A549 (cell line): ENCODE measurements around the gene GNAS. TPM values are rescaled to one million over a fixed set of nuclear protein-coding genes. Genes with fewer than 3 reads are reported as not detected.

Experiments
- ATAC-seq, 2 experiments: fragments of 200-7000 bp in 1 of 2; fragments of >200 bp in 1 of 2; cut with Nextera tagmentation in 1 of 2; cut with Tn5 transposase in 1 of 2; 3 replicates each; pipeline versions ENCODE4 v1.8.0 to v1.9.1; 2018 to 2020; ENCODE audit warnings: mild to moderate bottlenecking in 1 of 2, moderate library complexity in 1 of 2
- CTCF ChIA-PET: fragments of 300-600 bp; sonication (Branson Sonifier 250); formaldehyde crosslinking; extraction: SDS; loops from one replicate; lab custom pipeline; 2021; ENCODE audit warnings: antibody characterized with exemption, inconsistent platforms; lab: Yijun Ruan, JAX
- POLR2A ChIA-PET: fragments of 350-600 bp; formaldehyde crosslinking; extraction: SDS; loops from one replicate; lab custom pipeline; 2021; ENCODE audit warnings: antibody characterized with exemption, inconsistent platforms; lab: Yijun Ruan, JAX
- DNase-seq, 2 experiments: peaks; one replicate each; pipeline versions ENCODE4 v3.0.0 to v3.0.0-alpha.2; 2011 to 2016; ENCODE audit warnings: low read depth in 1 of 2, low spot score in 1 of 2
- FAIRE-seq: peaks from 2 replicates; lab custom pipeline; 2011; peaks lifted over from hg19 to GRCh38; lab: Jason Lieb, UNC
- H3K27ac ChIP-seq, 2 experiments: fragments of >200 bp; sonication (Bioruptor Twin); formaldehyde crosslinking; 3 replicates each; pipeline ENCODE4 v1.5.1; 2016 to 2017
- H3K4me1 ChIP-seq: fragments of >200 bp; sonication (Bioruptor Twin); formaldehyde crosslinking; 3 replicates; pipeline ENCODE4 v1.6.1; 2016
- H3K4me2 ChIP-seq: fragments of >200 bp; sonication (Bioruptor Twin); formaldehyde crosslinking; 3 replicates; pipeline ENCODE4 v1.6.1; 2016
- H3K4me3 ChIP-seq: fragments of >200 bp; sonication (Bioruptor Twin); formaldehyde crosslinking; 3 replicates; pipeline ENCODE4 v1.5.1; 2016
- H3K9me3 ChIP-seq: fragments of >200 bp; sonication (Bioruptor Twin); formaldehyde crosslinking; 3 replicates; pipeline ENCODE4 v1.6.1; 2016
- CBX8 ChIP-seq: fragments of 200-600 bp; sonication (generic); IDR thresholded peaks from 2 replicates; pipeline ENCODE4 v1.6.1; 2016
- CHD2 ChIP-seq: fragments of 150-350 bp; IDR thresholded peaks from 2 replicates; pipeline ENCODE4 v1.6.1; 2014; ENCODE audit warnings: low read length; ENCODE audit not compliant: partially characterized antibody
- CTCF ChIP-seq: fragments of >200 bp; sonication (Bioruptor Twin); formaldehyde crosslinking; IDR thresholded peaks from 3 replicates; pipeline ENCODE4 v1.5.1; 2016
- E2F6 ChIP-seq: IDR thresholded peaks from 2 replicates; pipeline ENCODE4 v1.6.1; 2012; ENCODE audit warnings: low read depth, borderline replicate concordance
- EHMT2 ChIP-seq: fragments of 200-600 bp; sonication (generic); IDR thresholded peaks from 2 replicates; pipeline ENCODE4 v1.6.1; 2016; ENCODE audit warnings: antibody characterized with exemption, low read depth, mild to moderate bottlenecking, moderate library complexity
- FOSB ChIP-seq: fragments of 250-450 bp; sonication (Bioruptor Pico); IDR thresholded peaks from 2 replicates; pipeline ENCODE4 v1.5.0; 2020; ENCODE audit warnings: mild to moderate bottlenecking, moderate library complexity
- FOXS1 ChIP-seq: fragments of 250-450 bp; sonication (Bioruptor Pico); IDR thresholded peaks from 2 replicates; pipeline ENCODE4 v1.5.0; 2020; ENCODE audit warnings: mild to moderate bottlenecking, moderate library complexity
- GATA3 ChIP-seq: IDR thresholded peaks from 2 replicates; pipeline ENCODE4 v1.6.1; 2012; ENCODE audit warnings: borderline replicate concordance
- HDAC2 ChIP-seq: fragments of 200-600 bp; sonication (generic); IDR thresholded peaks from 2 replicates; pipeline ENCODE4 v1.6.1; 2016
- HEYL ChIP-seq: fragments of 250-450 bp; sonication (Bioruptor Pico); IDR thresholded peaks from 2 replicates; pipeline ENCODE4 v1.8.0; 2021; ENCODE audit warnings: mild to moderate bottlenecking, moderate library complexity
- HOXB5 ChIP-seq: fragments of 250-450 bp; sonication (Bioruptor Pico); IDR thresholded peaks from 2 replicates; pipeline ENCODE4 v1.5.0; 2020; ENCODE audit warnings: mild to moderate bottlenecking, moderate library complexity
- KDM1A ChIP-seq: fragments of 200-600 bp; sonication (generic); IDR thresholded peaks from 2 replicates; pipeline ENCODE4 v1.6.1; 2016; ENCODE audit warnings: low read depth, mild to moderate bottlenecking
- KDM5A ChIP-seq: fragments of 200-600 bp; sonication (generic); IDR thresholded peaks from 2 replicates; pipeline ENCODE4 v1.6.1; 2016; ENCODE audit warnings: antibody characterized with exemption, mild to moderate bottlenecking
- MAX ChIP-seq: IDR thresholded peaks from 2 replicates; pipeline ENCODE4 v1.6.1; 2012
- MAZ ChIP-seq: fragments of 150-350 bp; IDR thresholded peaks from 2 replicates; pipeline ENCODE4 v1.6.1; 2014; ENCODE audit warnings: antibody characterized with exemption, low read depth, low read length, borderline replicate concordance
- MYC ChIP-seq: IDR thresholded peaks from 2 replicates; pipeline ENCODE4 v1.6.1; 2012; ENCODE audit warnings: mild to moderate bottlenecking, inconsistent platforms, low read length, improper control_type of control experiment, borderline replicate concordance
- NR3C1 ChIP-seq: fragments of >200 bp; sonication (Bioruptor Twin); formaldehyde crosslinking; IDR thresholded peaks from 3 replicates; pipeline ENCODE4 v1.6.1; 2017
- POLR2A ChIP-seq: IDR thresholded peaks from 2 replicates; pipeline ENCODE4 v1.6.1; 2012; ENCODE audit warnings: mild to moderate bottlenecking, low read length
- POLR2AphosphoS2 ChIP-seq: conservative IDR thresholded peaks from 2 replicates; pipeline ENCODE4 v1.6.1; 2012; ENCODE audit warnings: low read length, improper control_type of control experiment, inconsistent platforms
- RCOR1 ChIP-seq: fragments of 150-350 bp; IDR thresholded peaks from 2 replicates; pipeline ENCODE4 v1.6.1; 2014; ENCODE audit warnings: antibody characterized with exemption, low read length, low read depth
- TP53 ChIP-seq: fragments of 250-450 bp; sonication (Bioruptor Pico); IDR thresholded peaks from 2 replicates; pipeline ENCODE4 v1.5.0; 2021; ENCODE audit warnings: mild to moderate bottlenecking, moderate library complexity
- ZFP36 ChIP-seq: fragments of 450-650 bp; IDR thresholded peaks from 2 replicates; pipeline ENCODE4 v1.6.1; 2014; ENCODE audit warnings: borderline replicate concordance; ENCODE audit not compliant: partially characterized antibody
- WGBS: methylation state at CpG from one replicate; pipeline ENCODE4 v1.1.6; 2017; ENCODE audit errors: missing lambda C conversion rate; 5-methylcytosine and 5-hydroxymethylcytosine counted together
- polyA plus RNA-seq, 4 experiments: library from polyadenylated mRNA; depleted of rRNA in 3 of 4; stranded (reverse); fragments of >200 nt; fragmentation: RNase III in 1 of 4; extraction: RNeasy Plus Mini Kit Qiagen cat#74134 plus additional on column Dnase treatment in 1 of 4; gene quantifications; 2 replicates in 3 of 4; 3 replicates in 1 of 4; pipeline ENCODE4 v1.2.3, GENCODE V29; 2011 to 2017
- TF ChIP-seq, protein P1 (sequence below): IDR thresholded peaks from 2 replicates; pipeline ENCODE4 v1.6.1; 2012
- TF ChIP-seq, protein P2 (sequence below): fragments of >200 bp; sonication (Bioruptor Twin); formaldehyde crosslinking; IDR thresholded peaks from 3 replicates; pipeline ENCODE4 v1.6.1; 2016

The GNAS gene
- polyA plus RNA-seq, 2 of the 4 experiments (the other 2 are of a cell fraction): 534 to 600 TPM

DNA sequence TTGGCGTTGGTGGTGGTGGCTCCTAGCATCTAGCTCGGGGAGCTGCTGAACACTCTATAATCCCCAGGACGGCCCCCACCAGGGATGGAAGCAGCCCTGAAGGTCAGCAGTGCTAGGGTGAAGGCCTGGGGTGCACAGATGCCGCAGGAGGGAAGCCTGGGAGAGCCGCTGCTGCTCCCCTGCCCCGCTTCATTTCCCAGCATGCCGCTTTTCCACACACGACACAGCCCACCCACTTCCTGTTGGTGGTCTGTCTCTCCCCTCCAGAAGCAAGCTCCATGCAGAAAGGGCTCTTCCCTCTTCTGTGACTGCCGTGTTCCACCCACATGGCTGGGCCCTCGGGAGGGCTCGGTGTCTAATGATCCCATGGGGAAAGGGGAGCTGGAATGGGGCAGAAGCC lies 37.1 kb upstream of the GNAS start:
- no peak for TF ChIP-seq NR3C1
- no peak for TF ChIP-seq ZFP36
- TF ChIP-seq RCOR1: no peak
- no peak for TF ChIP-seq MAZ
- no peak for TF ChIP-seq CHD2
- no peak for TF ChIP-seq CBX8
- no peak for TF ChIP-seq FOSB (CRISPR knock-in tag)
- no peak for TF ChIP-seq MYC
- TF ChIP-seq TP53 (CRISPR knock-in tag): no peak
- TF ChIP-seq, protein P1, sequence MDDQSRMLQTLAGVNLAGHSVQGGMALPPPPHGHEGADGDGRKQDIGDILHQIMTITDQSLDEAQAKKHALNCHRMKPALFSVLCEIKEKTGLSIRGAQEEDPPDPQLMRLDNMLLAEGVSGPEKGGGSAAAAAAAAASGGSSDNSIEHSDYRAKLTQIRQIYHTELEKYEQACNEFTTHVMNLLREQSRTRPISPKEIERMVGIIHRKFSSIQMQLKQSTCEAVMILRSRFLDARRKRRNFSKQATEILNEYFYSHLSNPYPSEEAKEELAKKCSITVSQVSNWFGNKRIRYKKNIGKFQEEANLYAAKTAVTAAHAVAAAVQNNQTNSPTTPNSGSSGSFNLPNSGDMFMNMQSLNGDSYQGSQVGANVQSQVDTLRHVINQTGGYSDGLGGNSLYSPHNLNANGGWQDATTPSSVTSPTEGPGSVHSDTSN: no peak
- no peak for TF ChIP-seq FOXS1 (CRISPR knock-in tag)
- TF ChIP-seq, protein P2, sequence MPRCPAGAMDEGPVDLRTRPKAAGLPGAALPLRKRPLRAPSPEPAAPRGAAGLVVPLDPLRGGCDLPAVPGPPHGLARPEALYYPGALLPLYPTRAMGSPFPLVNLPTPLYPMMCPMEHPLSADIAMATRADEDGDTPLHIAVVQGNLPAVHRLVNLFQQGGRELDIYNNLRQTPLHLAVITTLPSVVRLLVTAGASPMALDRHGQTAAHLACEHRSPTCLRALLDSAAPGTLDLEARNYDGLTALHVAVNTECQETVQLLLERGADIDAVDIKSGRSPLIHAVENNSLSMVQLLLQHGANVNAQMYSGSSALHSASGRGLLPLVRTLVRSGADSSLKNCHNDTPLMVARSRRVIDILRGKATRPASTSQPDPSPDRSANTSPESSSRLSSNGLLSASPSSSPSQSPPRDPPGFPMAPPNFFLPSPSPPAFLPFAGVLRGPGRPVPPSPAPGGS: no peak
- no peak for TF ChIP-seq HEYL (CRISPR knock-in tag)
- TF ChIP-seq HOXB5 (CRISPR knock-in tag): no peak
- WGBS: 58% methylated on average over 11 of the region's 11 CpGs
- ATAC-seq: no peak
- Histone ChIP-seq H3K9me3 (no peaks in the 10 kb centered on the region), H3K4me2 (no peak overlapping the region), H3K4me1 (no peaks in the 10 kb centered on the region), H3K27ac (no peak overlapping the region), H3K4me3 (no peak overlapping the region)
- FAIRE-seq: no peak
- POLR2A ChIA-PET: no interaction called here
- no peak for DNase-seq
- CTCF ChIA-PET: interaction anchor here (1.3 to 1.4 kb wide), 3 partner anchors 10 to 640 kb away, joined by 3 read pairs; no protein-coding TSS in a partner anchor

DNA sequence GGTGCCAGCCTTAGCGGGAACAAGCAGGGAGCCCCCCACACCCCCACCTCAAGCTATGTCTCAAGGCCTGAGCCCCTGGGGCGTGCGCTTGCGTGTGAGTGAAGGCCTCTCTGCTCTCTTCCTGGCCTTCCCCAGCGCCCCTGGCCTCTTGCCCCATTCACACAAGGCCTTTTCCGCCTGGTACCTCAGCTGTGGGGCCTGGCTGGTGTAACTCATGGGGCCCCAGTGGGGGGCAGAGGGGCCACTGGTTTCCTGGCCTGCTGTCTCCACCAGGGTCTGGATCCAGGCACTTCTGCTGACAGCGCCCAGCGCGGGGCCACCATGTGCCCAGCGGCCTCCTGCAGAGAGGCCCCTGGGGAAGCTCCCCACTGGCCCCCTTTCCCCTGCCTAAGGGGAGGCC lies 36.5 kb upstream of the GNAS start:
- no peaks in the 10 kb centered on the region for H3K9me3 ChIP-seq
- FAIRE-seq (no peak), DNase-seq (no peak), ATAC-seq (no peak)
- no peak overlapping the region for H3K4me3 ChIP-seq
- ChIA-PET CTCF (interaction anchor here (1.3 to 1.4 kb wide), 2 partner anchors 11 to 639 kb away, joined by 3 read pairs; no protein-coding TSS in a partner anchor), POLR2A (no interaction called here)
- no peaks in the 10 kb centered on the region for H3K4me1 ChIP-seq
- WGBS: 64% methylated on average over 10 of the region's 10 CpGs
- no peak overlapping the region for H3K27ac ChIP-seq
- TF ChIP-seq EHMT2 (no peak), CBX8 (no peak), KDM1A (no peak), POLR2AphosphoS2 (no peak), FOXS1 (CRISPR knock-in tag) (no peak)
- H3K4me2 ChIP-seq: no peak overlapping the region

DNA sequence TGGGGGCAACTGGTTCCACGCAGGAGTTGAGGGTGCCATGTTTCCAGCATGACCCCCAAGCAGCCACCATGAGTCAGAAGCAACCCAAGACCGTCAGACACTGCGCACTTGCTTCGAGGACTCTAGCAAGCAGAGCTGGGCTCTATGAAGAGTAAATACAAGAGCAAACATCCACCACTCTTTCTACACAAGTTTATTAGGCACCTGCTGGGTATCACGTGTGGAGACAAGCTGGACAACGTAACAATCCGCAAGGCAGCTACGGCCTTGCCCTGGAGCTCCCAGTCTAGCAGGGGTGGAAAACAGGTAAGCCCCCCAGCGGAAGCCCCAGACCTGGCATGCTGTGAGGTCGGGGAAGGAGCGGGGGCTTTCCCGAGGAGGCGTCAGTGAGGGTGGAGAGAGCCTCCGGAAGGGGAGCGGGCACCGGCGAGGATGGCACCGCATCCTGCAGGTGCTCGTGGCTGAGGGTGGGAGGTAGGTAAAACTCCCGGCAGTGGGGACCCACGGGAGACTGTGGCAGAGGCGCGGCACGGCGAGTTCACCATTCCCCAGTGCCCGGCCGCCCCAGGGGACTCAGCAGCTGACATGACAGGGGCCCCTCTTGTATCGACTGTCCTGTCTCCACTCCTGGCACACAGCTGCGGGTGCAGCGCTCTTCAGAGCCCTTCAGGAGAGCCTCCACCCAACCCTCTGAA lies 35.4 kb upstream of the GNAS start:
- WGBS: 43% methylated on average over 30 of the region's 30 CpGs
- Histone ChIP-seq H3K27ac (no peak overlapping the region), H3K9me3 (no peaks in the 10 kb centered on the region), H3K4me3 (no peak overlapping the region), H3K4me1 (no peaks in the 10 kb centered on the region), H3K4me2 (no peak overlapping the region)
- DNase-seq (no peak), ATAC-seq (no peak), FAIRE-seq (no peak)
- no peak for TF ChIP-seq CBX8
- TF ChIP-seq HOXB5 (CRISPR knock-in tag): no peak
- CTCF ChIA-PET: no interaction called here
- POLR2A ChIA-PET: no interaction called here

DNA sequence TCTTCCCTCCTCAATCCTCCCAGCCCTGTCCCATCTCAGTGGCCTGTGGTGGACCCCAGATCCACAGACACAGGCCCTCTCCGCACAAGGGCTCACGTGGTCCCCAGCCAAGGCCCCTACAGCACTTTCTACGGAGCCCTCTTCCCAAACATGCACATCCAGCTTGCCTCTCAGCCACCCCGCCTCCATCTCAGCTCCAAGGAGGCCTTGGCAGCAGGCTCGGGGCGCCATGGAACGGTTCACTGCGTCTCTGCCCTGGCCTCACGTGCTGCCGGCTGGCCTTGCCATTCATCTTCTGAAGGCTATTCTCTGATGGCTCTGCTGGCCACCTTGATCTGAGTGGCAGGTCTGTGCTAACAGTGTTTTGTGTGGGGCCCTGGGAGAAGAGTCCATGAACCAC lies 34.8 kb upstream of the GNAS start:
- CTCF ChIA-PET: no interaction called here
- no peak for FAIRE-seq
- Histone ChIP-seq H3K4me3 (no peak overlapping the region), H3K4me1 (no peaks in the 10 kb centered on the region), H3K9me3 (no peaks in the 10 kb centered on the region), H3K27ac (no peak overlapping the region), H3K4me2 (no peak overlapping the region)
- TF ChIP-seq POLR2AphosphoS2 (no peak), ZFP36 (no peak), HDAC2 (no peak), MAX (no peak), POLR2A (no peak), TP53 (CRISPR knock-in tag) (no peak), E2F6 (no peak), CTCF (no peak), GATA3 (no peak), RCOR1 (no peak), EHMT2 (no peak), KDM5A (no peak)
- POLR2A ChIA-PET: no interaction called here
- DNase-seq: no peak
- ATAC-seq: no peak
- 77% methylated on average over 6 of the region's 10 CpGs for WGBS
